Endothelial cell of umbilical vein (primary cell): Measurements from ENCODE around the gene DYRK1A. TPM values are rescaled to one million over a fixed set of nuclear protein-coding genes. Genes with fewer than 3 reads are reported as not detected.

Experiments used
- BruUV-seq: library from RNA; stranded (reverse); fragments of 400-500 nt; replicated peaks from 2 replicates; lab custom pipeline; 2021; lab: Mats Ljungman, UMichigan
- CTCF ChIA-PET: fragments of 300-600, 350-600 bp; sonication (Branson Sonifier 250); formaldehyde crosslinking; loops from one replicate; lab custom pipeline; 2021; ENCODE audit warnings: antibody characterized with exemption, inconsistent platforms; lab: Charles Lee
- POLR2A ChIA-PET: fragments of 300-600, 350-600 bp; sonication (Branson Sonifier 250); formaldehyde crosslinking; loops from one replicate; lab custom pipeline; 2021; ENCODE audit warnings: antibody characterized with exemption, inconsistent platforms; lab: Charles Lee
- DNase-seq: peaks from one replicate; pipeline ENCODE4 v3.0.0-alpha.2; 2011; ENCODE audit warnings: low read depth, low spot score
- FAIRE-seq: peaks from 2 replicates; lab custom pipeline; 2011; peaks lifted over from hg19 to GRCh38; lab: Jason Lieb, UNC
- H2AFZ ChIP-seq: 2 replicates; pipeline ENCODE4 v1.6.0; 2012; ENCODE audit warnings: low read depth, low read length, control low read depth, inconsistent platforms
- H3K27ac ChIP-seq: 2 replicates; pipeline ENCODE4 v1.5.1; 2011; ENCODE audit warnings: low read depth, mild to moderate bottlenecking, control low read depth, low read length, moderate library complexity; ENCODE audit not compliant: insufficient read depth
- H3K27me3 ChIP-seq, 2 experiments: 2 replicates each; pipeline versions ENCODE4 v1.6.0 to v1.6.1; 2011; ENCODE audit warnings: low read length in 2 of 2, mixed read lengths in 1 of 2; ENCODE audit not compliant: control insufficient read depth in 2 of 2, insufficient read depth in 2 of 2
- H3K36me3 ChIP-seq, 2 experiments: 2 replicates in 1 of 2; 3 replicates in 1 of 2; pipeline ENCODE4 v1.5.1; 2011; ENCODE audit warnings: low read length in 2 of 2, mild to moderate bottlenecking in 1 of 2, moderate library complexity in 1 of 2; ENCODE audit not compliant: control insufficient read depth in 2 of 2, insufficient read depth in 2 of 2; ENCODE audit errors: extremely low read depth in 1 of 2
- H3K4me1 ChIP-seq: 3 replicates; pipeline ENCODE4 v1.5.1; 2011; ENCODE audit warnings: mild to moderate bottlenecking, low read length; ENCODE audit not compliant: control insufficient read depth, insufficient read depth; ENCODE audit errors: extremely low read depth
- H3K4me2 ChIP-seq: 2 replicates; pipeline ENCODE4 v1.6.1; 2011; ENCODE audit warnings: low read length, control low read depth, mixed read lengths; ENCODE audit not compliant: insufficient read depth
- H3K4me3 ChIP-seq, 3 experiments: fragments of 200-600 bp in 1 of 3; sonication (generic), shearing (Covaris generic) in 1 of 3; replicated peaks in 1 of 3; 2 replicates each; pipeline ENCODE4 v1.5.1; 2011 to 2016; ENCODE audit warnings: control low read depth in 3 of 3, low read length in 3 of 3, mild to moderate bottlenecking in 2 of 3, inconsistent platforms in 1 of 3, low read depth in 1 of 3, moderate library complexity in 1 of 3; ENCODE audit not compliant: insufficient read depth in 1 of 3
- H3K79me2 ChIP-seq: 2 replicates; pipeline ENCODE4 v1.6.0; 2012; ENCODE audit warnings: low read length, inconsistent platforms; ENCODE audit not compliant: control insufficient read depth, insufficient read depth
- H3K9ac ChIP-seq: replicated peaks from 2 replicates; pipeline ENCODE3; 2011; ENCODE audit warnings: low read length, control low read depth; ENCODE audit not compliant: insufficient read depth; ENCODE audit errors: extremely low read depth
- H3K9me1 ChIP-seq: replicated peaks from 3 replicates; pipeline ENCODE4 v1.6.0; 2011; ENCODE audit warnings: mild to moderate bottlenecking, low read length; ENCODE audit not compliant: control insufficient read depth, insufficient read depth; ENCODE audit errors: extremely low read depth
- H3K9me3 ChIP-seq: replicated peaks from 2 replicates; pipeline ENCODE4 v1.5.1; 2012; ENCODE audit warnings: low read length, inconsistent platforms; ENCODE audit not compliant: control insufficient read depth, insufficient read depth
- H4K20me1 ChIP-seq: replicated peaks from 2 replicates; pipeline ENCODE3; 2011; ENCODE audit warnings: mild to moderate bottlenecking, low read length; ENCODE audit not compliant: control insufficient read depth, insufficient read depth; ENCODE audit errors: extremely low read depth
- CTCF ChIP-seq, 2 donors: IDR thresholded peaks; 1 replicate in 1 of 2; 2 replicates in 1 of 2; pipeline ENCODE4 v1.5.1; 2011; ENCODE audit warnings: low read length in 2 of 2, mild to moderate bottlenecking in 2 of 2, moderate library complexity in 2 of 2, control low read depth in 1 of 2, inconsistent platforms in 1 of 2, low read depth in 1 of 2; ENCODE audit not compliant: insufficient read depth in 1 of 2; ENCODE audit errors: extremely low read depth in 1 of 2
- EZH2 ChIP-seq: IDR thresholded peaks from 2 replicates; pipeline ENCODE4 v1.6.1; 2012; ENCODE audit warnings: borderline replicate concordance, low read depth, mild to moderate bottlenecking, moderate library complexity, low read length, inconsistent platforms; ENCODE audit not compliant: severe bottlenecking
- FOS ChIP-seq: IDR thresholded peaks from 2 replicates; pipeline ENCODE4 v1.6.1; 2011; ENCODE audit warnings: mild to moderate bottlenecking, low read length, moderate library complexity, borderline replicate concordance; ENCODE audit not compliant: insufficient read depth
- GATA2 ChIP-seq: IDR thresholded peaks from 2 replicates; pipeline ENCODE4 v1.7.0; 2011; ENCODE audit warnings: low read depth, mild to moderate bottlenecking, moderate library complexity, mixed read lengths, low read length; ENCODE audit not compliant: insufficient read length, insufficient read depth
- MYC ChIP-seq: IDR thresholded peaks from one replicate; pipeline ENCODE4 v1.6.1; 2011; ENCODE audit warnings: mild to moderate bottlenecking, low read depth, low read length
- POLR2A ChIP-seq: IDR thresholded peaks from 2 replicates; pipeline ENCODE4 v1.6.1; 2012; ENCODE audit warnings: low read depth, mild to moderate bottlenecking, control low read depth, low read length
- POLR2AphosphoS5 ChIP-seq: IDR thresholded peaks from 2 replicates; pipeline ENCODE4 v1.6.1; 2012; ENCODE audit warnings: low read depth, mild to moderate bottlenecking, control low read depth, low read length, moderate library complexity; ENCODE audit not compliant: insufficient read depth
- dilution Hi-C: fragments of 300-500 bp; cut with MboI; formaldehyde crosslinking; loops from one replicate; pipeline ENCODE4 v1.15.0; 2019; ENCODE audit warnings: low sequenced_read_pairs; ENCODE audit not compliant: extremely low pct_ligation_motif_present
- intact Hi-C: fragments of 100-400 bp; cut with micrococcal nuclease; formaldehyde crosslinking; loops from one replicate; pipeline ENCODE4 v1.10.0; 2022
- polyA plus RNA-seq, 4 experiments: library from polyadenylated mRNA; depleted of rRNA in 3 of 4; stranded (reverse) in 3 of 4; unstranded in 1 of 4; fragments of >200 nt; gene quantifications; 2 replicates each; pipeline versions ENCODE4 v1.2.1 to v1.2.3, GENCODE V29; 2011 to 2012; ENCODE audit warnings: missing spikeins in 1 of 4
- total RNA-seq: library from RNA; stranded (reverse); gene quantifications from 2 replicates; pipeline ENCODE4 v1.2.3, GENCODE V29; 2021
- TF ChIP-seq, protein P1 (sequence below): IDR thresholded peaks from 2 replicates; pipeline ENCODE4 v1.6.1; 2011; ENCODE audit not compliant: insufficient read depth, insufficient read length

DYRK1A gene
- total and polyA plus RNA-seq, 2 donors (not counting 3 experiments of a cell fraction or from before 2014, with no cell fraction given): 51.8 to 53.7 TPM

DNA sequence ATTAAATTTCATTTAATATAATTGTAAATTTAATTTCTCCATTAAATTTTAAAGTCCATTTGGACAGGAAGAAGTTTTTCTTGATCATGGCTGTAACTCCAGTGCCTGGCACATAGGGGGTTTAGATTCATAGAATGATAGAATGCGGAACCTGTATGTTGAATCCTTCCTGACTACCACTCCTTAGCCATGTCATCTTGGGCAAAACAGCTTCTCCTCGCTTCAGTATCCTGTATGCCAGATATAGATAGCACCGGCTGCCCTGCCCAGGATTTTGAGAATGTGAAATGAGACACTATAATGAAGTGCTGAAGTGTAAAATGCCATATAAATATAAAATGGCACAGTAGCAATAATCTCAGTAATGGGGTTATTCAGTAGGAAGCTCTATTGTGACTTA, 6.4 kb downstream of the DYRK1A start:
- Histone ChIP-seq H4K20me1 (no peaks in the 10 kb centered on the region), H3K36me3 (no peaks in the 10 kb centered on the region), H3K79me2 (peaks cover 96% of the 10 kb centered on the region), H3K4me3 (no peak overlapping the region), H3K9me3 (no peaks in the 10 kb centered on the region), H2AFZ (no peak overlapping the region), H3K4me2 (peak overlapping the region; percentile 47), H3K4me1 (peaks cover 62% of the 10 kb centered on the region), H3K27me3 (no peaks in the 10 kb centered on the region), H3K9me1 (no peaks in the 10 kb centered on the region), H3K9ac (no peak overlapping the region), H3K27ac (peak overlapping the region; percentile 82)
- CTCF ChIA-PET: interaction anchor here (0.7 to 2.1 kb wide), 4 partner anchors 35 to 205 kb away, joined by 3 to 18 read pairs (median 4); no protein-coding TSS in a partner anchor
- intact Hi-C loops (loop anchor here (5.0 to 10.0 kb wide), 4 partner anchors 64 to 388 kb away; no protein-coding TSS in a partner anchor), dilution Hi-C loops (no loop called here)
- TF ChIP-seq FOS: no peak
- TF ChIP-seq, protein P1, sequence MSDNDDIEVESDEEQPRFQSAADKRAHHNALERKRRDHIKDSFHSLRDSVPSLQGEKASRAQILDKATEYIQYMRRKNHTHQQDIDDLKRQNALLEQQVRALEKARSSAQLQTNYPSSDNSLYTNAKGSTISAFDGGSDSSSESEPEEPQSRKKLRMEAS: no peak
- no peak for TF ChIP-seq POLR2A
- TF ChIP-seq MYC: no peak
- POLR2A ChIA-PET: no interaction called here
- DNase-seq: no peak
- no peak for FAIRE-seq
- BruUV-seq: no TSS peak

- Histone ChIP-seq H3K79me2 (peaks cover 96% of the 10 kb centered on the region), H2AFZ (no peak overlapping the region), H3K9ac (no peak overlapping the region), H3K9me1 (no peaks in the 10 kb centered on the region), H3K4me1 (peaks cover 58% of the 10 kb centered on the region), H3K27me3 (no peaks in the 10 kb centered on the region), H4K20me1 (no peaks in the 10 kb centered on the region), H3K9me3 (no peaks in the 10 kb centered on the region), H3K4me2 (peak overlapping the region; percentile 47), H3K4me3 (no peak overlapping the region), H3K27ac (peak overlapping the region; percentile 82), H3K36me3 (no peaks in the 10 kb centered on the region)
- no TSS peak for BruUV-seq
- dilution Hi-C loops: no loop called here
- TF ChIP-seq CTCF (IDR thresholded peaks at IDR 0.05; ENCODE audit: extremely low read depth in 1 of 2, insufficient read depth in 1 of 2, low read depth in 1 of 2, low read length in 2 of 2) (no peak), GATA2 (no peak), POLR2AphosphoS5 (no peak), POLR2A (no peak), MYC (no peak), EZH2 (no peak)
- DNase-seq (no peak), FAIRE-seq (no peak)
- ChIA-PET CTCF (interaction anchor here (0.7 to 2.5 kb wide), 12 partner anchors 9 to 207 kb away, joined by 3 to 18 read pairs (median 4); partner anchors contain the start of gene VPS26C), POLR2A (no interaction called here)
- intact Hi-C loops: loop anchor here (5.0 to 10.0 kb wide), 4 partner anchors 64 to 389 kb away; no protein-coding TSS in a partner anchor
These were observed 7.0 kb downstream of the DYRK1A start for GRCh38 chr21:37373539-37373938.
